GM23248 (cell line): ENCODE data around the gene HSPA1B.

Experiments
- EZH2 ChIP-seq: fragments of 200-600 bp; sonication (generic); IDR thresholded peaks from 2 replicates; pipeline ENCODE4 v1.6.1; 2018; ENCODE audit warnings: antibody characterized with exemption, mild to moderate bottlenecking; ENCODE audit not compliant: insufficient read depth, poor library complexity, severe bottlenecking
- EZH2phosphoT487 ChIP-seq: fragments of 200-600 bp; sonication (generic); IDR thresholded peaks from 2 replicates; pipeline ENCODE4 v1.6.1; 2018; ENCODE audit warnings: antibody characterized with exemption, moderate library complexity, mild to moderate bottlenecking, low read depth; ENCODE audit not compliant: insufficient read depth

DNA sequence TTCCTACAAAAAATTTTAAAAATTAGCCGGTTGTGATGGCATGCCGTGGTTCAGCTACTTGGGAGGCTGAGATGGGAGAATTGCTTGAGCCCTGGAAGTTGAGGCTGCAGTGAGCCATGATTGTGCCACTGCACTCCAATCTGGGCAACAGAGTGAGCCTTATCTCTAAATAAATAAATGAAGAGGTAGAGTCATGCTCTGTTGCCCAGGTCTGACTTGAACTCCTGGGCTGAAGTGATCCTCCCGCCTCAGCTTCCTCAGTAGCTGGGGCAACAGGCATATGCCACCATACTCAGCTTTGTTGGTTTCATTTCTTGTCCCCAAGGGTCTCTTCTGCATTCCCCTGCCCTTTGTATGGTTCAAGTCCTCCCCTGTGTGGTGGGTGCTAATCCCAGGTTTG lies 17.0 kb downstream of the HSPA1B start:
- TF ChIP-seq EZH2 (no peak), EZH2phosphoT487 (no peak)
